Measurements from ENCODE around the gene GAS2L1. TPM values are rescaled to one million over a fixed set of nuclear protein-coding genes. Genes with fewer than 3 reads are reported as not detected.

The GAS2L1 gene
- total RNA-seq, 1 donor, result 11.6 TPM

DNA sequence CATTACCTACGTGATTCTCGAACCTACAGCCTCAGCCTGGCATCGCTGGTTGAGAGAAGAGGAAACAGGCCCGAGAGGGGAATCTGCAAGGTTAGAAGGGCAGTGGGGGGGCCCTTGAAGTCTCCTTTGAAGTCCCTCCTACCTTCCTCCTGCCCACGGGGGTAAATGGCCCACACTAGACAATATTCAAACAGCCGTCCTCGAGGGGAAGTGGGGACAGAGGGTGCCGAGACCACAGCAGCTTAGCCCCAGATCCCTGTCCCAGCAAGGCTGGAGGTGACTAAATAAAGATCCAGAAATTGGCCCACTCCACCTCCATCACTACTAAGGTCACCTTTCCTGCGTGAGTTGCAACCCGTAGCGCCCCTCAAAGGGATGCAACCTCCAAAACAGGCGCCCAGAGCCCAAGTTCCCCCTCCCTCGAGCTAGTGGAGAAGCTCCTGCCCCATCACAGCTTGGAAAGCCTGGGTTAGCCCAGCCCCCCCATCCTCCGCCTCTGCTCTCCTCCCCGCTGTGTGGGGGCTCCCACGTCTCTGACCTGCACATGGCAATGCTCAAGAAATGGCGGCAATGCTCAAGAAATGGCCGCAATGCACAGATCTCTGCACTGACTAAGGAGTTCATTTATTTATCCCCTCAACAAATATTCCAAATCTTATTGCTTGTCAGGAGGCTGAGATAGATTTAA lies 9.8 kb downstream of the GAS2L1 start:
- peaks cover 10% of the 10 kb centered on the region for H4K20me1 ChIP-seq (ENCODE audit: insufficient read depth, low read length)
- H3K9me3 ChIP-seq (ENCODE audit: low read depth, low read length), result no peaks in the 10 kb centered on the region
- peaks cover 41% of the 10 kb centered on the region for H3K27me3 ChIP-seq (ENCODE audit: insufficient read depth, low read length)
- peaks cover 6% of the 10 kb centered on the region for H3K4me1 ChIP-seq (ENCODE audit: insufficient read depth, low read length)
- H3K27ac ChIP-seq (ENCODE audit: low read depth, low read length), result no peak overlapping the region
- no peak overlapping the region for H3K4me2 ChIP-seq (ENCODE audit: insufficient read depth, low read length)
- H3K36me3 ChIP-seq (ENCODE audit: insufficient read depth, low read length), result no peaks in the 10 kb centered on the region
- no peak overlapping the region for H2AFZ ChIP-seq (ENCODE audit: low read length)
- no peak for TF ChIP-seq CTCF (IDR thresholded peaks at IDR 0.05; ENCODE audit: extremely low read depth, low read depth, low read length)
- H3K79me2 ChIP-seq (ENCODE audit: insufficient read depth, low read length), result no peaks in the 10 kb centered on the region
- no peak overlapping the region for H3K4me3 ChIP-seq (ENCODE audit: insufficient read depth, low read length)
- peak; percentile 86 for DNase-seq (ENCODE audit: insufficient read length, low spot score, missing footprints)

DNA sequence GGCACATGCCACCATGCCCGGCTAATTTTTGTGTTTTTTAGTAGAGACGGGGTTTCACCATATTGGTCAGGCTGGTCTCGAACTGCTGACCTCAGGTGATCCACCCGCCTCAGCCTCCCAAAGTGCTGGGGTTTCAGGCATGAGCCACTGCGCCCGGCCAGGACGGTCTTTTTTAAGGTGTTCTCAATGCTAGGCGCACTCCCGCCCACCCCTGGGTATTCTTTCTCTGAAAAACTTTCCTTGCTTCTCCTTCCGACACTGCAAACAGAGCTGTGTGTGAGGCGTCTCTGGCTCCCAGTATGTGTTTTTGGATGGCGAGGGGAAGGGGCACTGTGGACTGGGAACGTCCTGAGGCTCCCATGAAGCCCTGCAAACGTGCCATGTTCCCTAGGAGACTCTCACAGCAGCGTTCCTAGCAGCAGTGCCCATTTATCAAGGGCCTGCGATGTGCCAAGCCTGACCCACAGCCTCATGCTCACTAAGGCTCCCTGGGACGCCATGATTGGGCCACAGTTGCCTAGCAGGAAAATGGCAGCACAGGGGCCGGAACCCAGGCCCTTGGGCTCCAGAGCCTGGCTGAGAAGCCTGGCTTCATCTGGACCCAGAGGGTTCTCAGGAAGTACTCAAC lies 11.5 kb downstream of the GAS2L1 start:
- Histone ChIP-seq H4K20me1 (ENCODE audit: insufficient read depth, low read length) (peaks cover 6% of the 10 kb centered on the region), H3K9me3 (ENCODE audit: low read depth, low read length) (no peaks in the 10 kb centered on the region), H3K79me2 (ENCODE audit: insufficient read depth, low read length) (no peaks in the 10 kb centered on the region), H3K36me3 (ENCODE audit: insufficient read depth, low read length) (no peaks in the 10 kb centered on the region), H3K4me1 (ENCODE audit: insufficient read depth, low read length) (no peaks in the 10 kb centered on the region), H3K4me2 (ENCODE audit: insufficient read depth, low read length) (no peak overlapping the region), H3K27me3 (ENCODE audit: insufficient read depth, low read length) (peaks cover 41% of the 10 kb centered on the region), H2AFZ (ENCODE audit: low read length) (no peak overlapping the region), H3K27ac (ENCODE audit: low read depth, low read length) (no peak overlapping the region), H3K4me3 (ENCODE audit: insufficient read depth, low read length) (no peak overlapping the region)
- no peak for TF ChIP-seq CTCF (IDR thresholded peaks at IDR 0.05; ENCODE audit: extremely low read depth, low read depth, low read length)
- peak; percentile 45 for DNase-seq (ENCODE audit: insufficient read length, low spot score, missing footprints)

DNA sequence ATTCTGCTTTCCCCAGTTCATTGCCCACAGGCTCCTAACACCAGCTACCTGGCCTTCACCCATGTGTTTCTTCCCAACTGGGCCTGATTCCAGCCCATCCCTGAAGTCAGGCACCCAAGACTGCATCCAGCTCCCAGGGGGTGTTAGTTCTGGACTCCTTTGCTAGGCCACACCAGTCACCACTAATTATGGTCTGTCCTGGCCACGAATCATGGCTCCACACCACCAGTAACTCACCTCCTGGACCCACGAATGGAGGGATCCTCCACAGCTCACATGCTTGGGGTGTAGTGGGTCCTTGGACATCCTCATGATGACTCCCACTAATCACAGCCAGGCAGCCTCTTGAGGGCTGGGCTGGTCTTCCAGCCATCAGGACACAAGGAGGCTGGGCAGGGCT lies 12.6 kb downstream of the GAS2L1 start:
- Histone ChIP-seq H3K27me3 (ENCODE audit: insufficient read depth, low read length) (peaks cover 31% of the 10 kb centered on the region), H3K9me3 (ENCODE audit: low read depth, low read length) (no peaks in the 10 kb centered on the region), H2AFZ (ENCODE audit: low read length) (no peak overlapping the region), H3K4me2 (ENCODE audit: insufficient read depth, low read length) (no peak overlapping the region), H3K36me3 (ENCODE audit: insufficient read depth, low read length) (no peaks in the 10 kb centered on the region), H3K27ac (ENCODE audit: low read depth, low read length) (no peak overlapping the region), H3K4me1 (ENCODE audit: insufficient read depth, low read length) (no peaks in the 10 kb centered on the region), H3K79me2 (ENCODE audit: insufficient read depth, low read length) (no peaks in the 10 kb centered on the region), H3K4me3 (ENCODE audit: insufficient read depth, low read length) (no peak overlapping the region), H4K20me1 (ENCODE audit: insufficient read depth, low read length) (peaks cover 4% of the 10 kb centered on the region)
- peak; percentile 47 for DNase-seq (ENCODE audit: insufficient read length, low spot score, missing footprints)
- no peak for TF ChIP-seq CTCF (IDR thresholded peaks at IDR 0.05; ENCODE audit: extremely low read depth, low read depth, low read length)

- Histone ChIP-seq H3K27me3 (ENCODE audit: insufficient read depth, low read length) (peaks cover 18% of the 10 kb centered on the region), H3K4me2 (ENCODE audit: insufficient read depth, low read length) (no peak overlapping the region), H3K36me3 (ENCODE audit: insufficient read depth, low read length) (no peaks in the 10 kb centered on the region), H3K9me3 (ENCODE audit: low read depth, low read length) (no peaks in the 10 kb centered on the region), H3K4me3 (ENCODE audit: insufficient read depth, low read length) (no peak overlapping the region), H3K79me2 (ENCODE audit: insufficient read depth, low read length) (no peaks in the 10 kb centered on the region), H2AFZ (ENCODE audit: low read length) (no peak overlapping the region), H4K20me1 (ENCODE audit: insufficient read depth, low read length) (no peaks in the 10 kb centered on the region), H3K4me1 (ENCODE audit: insufficient read depth, low read length) (no peaks in the 10 kb centered on the region), H3K27ac (ENCODE audit: low read depth, low read length) (no peak overlapping the region)
- peak; percentile 85 for DNase-seq (ENCODE audit: insufficient read length, low spot score, missing footprints)
- TF ChIP-seq CTCF (IDR thresholded peaks at IDR 0.05; ENCODE audit: extremely low read depth, low read depth, low read length), result peak; percentile 21
Observed at GRCh38 chr22:29320546-29320945, 14.1 kb downstream of the GAS2L1 start.
